Fibroblast of lung (primary cell): ENCODE data around the gene PEX6.

Source experiments
- CTCF ChIP-seq, 2 donors: IDR thresholded peaks in 1 of 2; conservative IDR thresholded peaks in 1 of 2; 1 replicate in 1 of 2; 2 replicates in 1 of 2; pipeline ENCODE4 v1.5.1; 2011 to 2012; ENCODE audit warnings: low read length in 2 of 2, control low read depth in 1 of 2, inconsistent platforms in 1 of 2, low read depth in 1 of 2, mild to moderate bottlenecking in 1 of 2
- EZH2 ChIP-seq: IDR thresholded peaks from 2 replicates; pipeline ENCODE4 v1.5.1; 2012; ENCODE audit warnings: low read length, control low read depth, mild to moderate bottlenecking; ENCODE audit errors: missing control alignments

- no peak for TF ChIP-seq CTCF (conservative IDR thresholded peaks at IDR 0.05 in 1 of 2, IDR thresholded peaks at IDR 0.05 in 1 of 2; ENCODE audit: low read depth in 1 of 2, low read length in 2 of 2)
- no peak for TF ChIP-seq EZH2
Measured at GRCh38 chr6:42979523-42980177, 669 bp upstream of the PEX6 start.
